Lung (tissue), 12 donors: ENCODE results near the gene TEX48. TPM values are rescaled to one million over a fixed set of nuclear protein-coding genes. Genes with fewer than 3 reads are reported as not detected.

Source experiments
- ATAC-seq: fragments of 200-7000 bp; cut with Tn5 transposase; one replicate; pipeline ENCODE4 v1.9.1; 2020; ENCODE audit warnings: moderate number of reproducible peaks; ENCODE audit not compliant: insufficient read depth, low FRiP score
- DNase-seq, 3 donors: peaks; one replicate each; pipeline ENCODE4 v3.0.0-alpha.2; 2013 to 2017
- H3K27ac ChIP-seq, 2 donors: one replicate each; pipeline ENCODE4 v1.5.1; 2013; ENCODE audit warnings: mild to moderate bottlenecking in 2 of 2, moderate library complexity in 2 of 2, control low read depth in 1 of 2, inconsistent platforms in 1 of 2, low read depth in 1 of 2, low read length in 1 of 2
- H3K27me3 ChIP-seq, 3 donors: one replicate each; pipeline ENCODE4 v1.5.1; 2013; ENCODE audit warnings: low read length in 2 of 3; ENCODE audit not compliant: control insufficient read depth in 3 of 3, insufficient read depth in 3 of 3
- H3K36me3 ChIP-seq, 4 donors: one replicate each; pipeline ENCODE4 v1.5.1; 2013; ENCODE audit warnings: low read length in 4 of 4, mild to moderate bottlenecking in 1 of 4, moderate library complexity in 1 of 4; ENCODE audit not compliant: control insufficient read depth in 4 of 4, insufficient read depth in 4 of 4
- H3K4me1 ChIP-seq, 5 donors: one replicate each; pipeline ENCODE4 v1.5.1; 2013; ENCODE audit warnings: low read length in 5 of 5, mild to moderate bottlenecking in 2 of 5, moderate library complexity in 1 of 5; ENCODE audit not compliant: control insufficient read depth in 5 of 5, insufficient read depth in 5 of 5
- H3K4me3 ChIP-seq: one replicate; pipeline ENCODE4 v1.5.1; 2013; ENCODE audit warnings: mild to moderate bottlenecking, control low read depth, moderate library complexity
- H3K9ac ChIP-seq, 2 donors: one replicate each; pipeline ENCODE4 v1.5.1; 2013; ENCODE audit warnings: low read length in 2 of 2, control low read depth in 1 of 2; ENCODE audit not compliant: insufficient read depth in 1 of 2
- H3K9me3 ChIP-seq, 4 donors: one replicate each; pipeline ENCODE4 v1.5.1; 2013; ENCODE audit warnings: low read length in 3 of 4, mild to moderate bottlenecking in 1 of 4, moderate library complexity in 1 of 4; ENCODE audit not compliant: control insufficient read depth in 4 of 4, insufficient read depth in 3 of 4
- CTCF ChIP-seq: IDR thresholded peaks from 2 replicates; pipeline ENCODE4 v1.5.1; 2012; ENCODE audit warnings: mild to moderate bottlenecking; ENCODE audit errors: control extremely low read depth, extremely low read depth
- WGBS, 2 donors: extraction: QIAGEN DNeasy Blood & Tissue Kit; methylation state at CpG; one replicate each; pipeline ENCODE4 v1.1.7; 2013; 5-methylcytosine and 5-hydroxymethylcytosine counted together
- polyA plus RNA-seq, 2 donors: library from polyadenylated mRNA; stranded (reverse); fragments of 200-250 nt; gene quantifications; one replicate each; pipeline ENCODE4 v1.2.1, GENCODE V29; 2013
- total RNA-seq, 2 donors: library from RNA; depleted of rRNA in 1 of 2; stranded (reverse); fragments of >200 nt in 1 of 2; gene quantifications; one replicate each; pipeline ENCODE4 v1.2.1, GENCODE V29; 2014 to 2021
- donor health status: control.
- donor health status: control.
- donor health status: Bipolar disorder and iron deficiency.
- donor health status: healthy.
- donor health status: DM: yes; HTN: yes; CAD: no.

Gene TEX48
- total and polyA plus RNA-seq, 4 donors = not detected

DNA sequence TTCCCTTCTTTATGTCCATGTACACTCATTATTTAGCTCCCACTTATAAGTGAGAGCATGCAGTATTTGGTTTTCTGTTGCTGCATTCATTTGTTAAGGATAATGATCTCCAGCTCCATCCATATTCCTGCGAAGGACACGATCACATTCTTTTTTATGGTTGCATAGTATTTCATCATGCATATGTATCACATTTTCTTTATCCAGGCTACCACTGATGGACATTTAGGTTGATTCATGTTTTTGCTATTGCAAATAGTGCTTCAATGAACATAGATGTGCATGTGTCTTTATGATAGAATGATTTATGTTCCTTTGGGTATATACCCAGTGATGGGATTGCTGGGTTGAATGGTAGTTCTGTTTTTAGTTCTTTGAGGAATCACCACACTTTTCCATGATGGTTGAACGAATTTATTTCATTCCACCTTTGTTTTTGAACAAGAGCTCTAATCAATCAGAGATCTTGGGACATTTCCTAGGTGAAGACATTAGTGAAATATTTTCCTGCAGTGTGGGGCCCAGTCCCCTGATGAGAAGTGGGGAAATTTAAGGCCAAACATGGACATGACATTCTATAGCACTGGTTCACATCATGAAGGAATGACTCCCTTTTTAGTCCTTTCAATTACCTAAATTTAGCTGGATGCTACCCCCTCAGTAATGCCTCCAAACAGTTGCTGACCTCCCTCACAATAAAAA, 7.1 kb upstream of the TEX48 start:
- DNase-seq (no peak), ATAC-seq (no peak)
- Histone ChIP-seq H3K4me1 (peaks cover 0 to 5% (median 0%) of the 10 kb centered on the region in 5 donors), H3K9me3 (no peaks in the 10 kb centered on the region), H3K4me3 (no peak overlapping the region), H3K27me3 (no peaks in the 10 kb centered on the region), H3K9ac (no peak overlapping the region), H3K36me3 (no peaks in the 10 kb centered on the region), H3K27ac (no peak overlapping the region)
- 92 to 93% methylated on average over 3 of the region's 3 CpGs for WGBS, 2 donors
- TF ChIP-seq CTCF = no peak

DNA sequence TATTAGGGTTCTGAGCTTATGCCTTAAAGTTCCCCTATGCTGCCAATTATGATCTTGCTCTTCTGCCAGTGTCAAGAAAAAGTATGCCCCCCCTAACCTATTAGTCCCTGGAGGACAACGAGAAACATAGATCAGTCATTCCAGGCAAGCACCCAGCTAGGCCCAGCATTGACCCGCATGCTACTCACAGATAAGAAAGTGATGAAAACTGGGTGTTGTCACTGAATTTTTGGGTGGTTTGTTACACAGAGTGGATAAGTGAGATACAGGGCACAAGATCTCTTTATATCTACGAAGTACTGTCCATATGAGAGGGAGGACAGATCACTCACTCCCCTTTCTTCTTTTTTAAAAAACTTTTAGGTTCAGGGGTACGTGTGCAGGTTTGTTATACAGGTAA, 6.4 kb upstream of the TEX48 start:
- Histone ChIP-seq H3K9me3 (no peaks in the 10 kb centered on the region), H3K36me3 (no peaks in the 10 kb centered on the region), H3K4me3 (no peak overlapping the region), H3K4me1 (peaks cover 0 to 5% (median 0%) of the 10 kb centered on the region in 5 donors), H3K9ac (no peak overlapping the region), H3K27me3 (no peaks in the 10 kb centered on the region), H3K27ac (no peak overlapping the region)
- 91 to 94% methylated on average over 4 of the region's 4 CpGs for WGBS, 2 donors
- DNase-seq (no peak), ATAC-seq (no peak)
- no peak for TF ChIP-seq CTCF

DNA sequence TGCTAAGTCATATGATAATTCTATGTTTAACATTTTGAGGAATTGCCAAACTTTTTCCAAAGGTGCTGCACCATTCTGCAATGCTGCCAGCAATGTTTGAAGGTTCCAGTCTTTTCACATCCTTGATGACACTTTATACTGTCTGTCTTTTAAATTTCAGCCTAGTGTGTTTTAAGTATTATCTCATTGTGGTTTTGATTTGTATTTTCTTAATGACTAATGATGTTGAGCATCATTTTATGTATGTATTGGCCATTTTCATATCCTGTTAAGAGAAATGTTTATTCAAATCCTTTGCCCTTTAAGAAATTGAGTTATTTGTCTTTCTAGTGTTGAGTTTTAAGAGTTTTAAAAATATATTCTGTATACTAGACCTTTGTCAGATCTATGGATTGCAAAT, 5.0 kb upstream of the TEX48 start:
- Histone ChIP-seq H3K4me3 (no peak overlapping the region), H3K9me3 (no peaks in the 10 kb centered on the region), H3K4me1 (no peaks in the 10 kb centered on the region), H3K27ac (no peak overlapping the region), H3K27me3 (no peaks in the 10 kb centered on the region), H3K36me3 (no peaks in the 10 kb centered on the region), H3K9ac (no peak overlapping the region)
- no peak for DNase-seq
- ATAC-seq = no peak
- no peak for TF ChIP-seq CTCF

GRCh38 chr9:114685951-114686350, 4.0 kb upstream of the TEX48 start:
- Histone ChIP-seq H3K4me3 (no peak overlapping the region), H3K27me3 (no peaks in the 10 kb centered on the region), H3K9ac (no peak overlapping the region), H3K4me1 (no peaks in the 10 kb centered on the region), H3K9me3 (no peaks in the 10 kb centered on the region), H3K36me3 (no peaks in the 10 kb centered on the region), H3K27ac (no peak overlapping the region)
- ATAC-seq (no peak), DNase-seq (no peak)
- TF ChIP-seq CTCF = no peak
- 83 to 85% methylated on average over 5 of the region's 5 CpGs for WGBS, 2 donors
